K562 (cell line): ENCODE measurements around the gene TTC9C. TPM values are rescaled to one million over a fixed set of nuclear protein-coding genes. Genes with fewer than 3 reads are reported as not detected.

Source experiments
- CHD4 ChIP-seq: fragments of 200-600 bp; sonication (generic); IDR thresholded peaks from 3 replicates; pipeline ENCODE4 v1.6.1; 2012; ENCODE audit warnings: low read depth, mild to moderate bottlenecking, mixed read lengths, low read length, inconsistent platforms; ENCODE audit not compliant: insufficient read depth, insufficient replicate concordance, poor library complexity, severe bottlenecking
- FOXK2 ChIP-seq, 2 experiments: fragments of 450-650 bp; IDR thresholded peaks in 1 of 2; conservative IDR thresholded peaks in 1 of 2; 2 replicates each; pipeline ENCODE4 v1.6.1; 2016; ENCODE audit warnings: low read depth in 2 of 2, mild to moderate bottlenecking in 1 of 2
- GABPB1 ChIP-seq: sonication (generic); formaldehyde crosslinking; IDR thresholded peaks from 2 replicates; pipeline ENCODE4 v1.8.0; 2022; ENCODE audit warnings: mild to moderate bottlenecking, missing genetic modification reagents
- KAT7 ChIP-seq: sonication (generic); formaldehyde crosslinking; IDR thresholded peaks from 2 replicates; pipeline ENCODE4 v1.8.0; 2022; ENCODE audit warnings: missing genetic modification reagents, mild to moderate bottlenecking, borderline replicate concordance
- NCOA2 ChIP-seq, 2 experiments: fragments of 450-650 bp; IDR thresholded peaks; 2 replicates each; pipeline ENCODE4 v1.6.1; 2018; ENCODE audit warnings: mild to moderate bottlenecking in 2 of 2, moderate library complexity in 1 of 2; ENCODE audit not compliant: partially characterized antibody in 2 of 2
- RAD51 ChIP-seq: fragments of 450-650 bp; IDR thresholded peaks from 2 replicates; pipeline ENCODE4 v1.7.1; 2016; ENCODE audit warnings: low read depth, mild to moderate bottlenecking, borderline replicate concordance
- ZNF3 ChIP-seq: fragments of 250-450 bp; sonication (Bioruptor Pico); IDR thresholded peaks from 2 replicates; pipeline ENCODE4 v1.5.0; 2021; ENCODE audit warnings: mild to moderate bottlenecking, moderate library complexity
- polyA plus RNA-seq, 8 experiments: library from polyadenylated mRNA; depleted of rRNA in 4 of 8; stranded (reverse) in 5 of 8; unstranded in 3 of 8; fragments of >200 nt; fragmentation: Nextera tagmentation in 2 of 8; fragmentation: Illumina TruSeq in 1 of 8; extraction: Ambion mirVana in 2 of 8; extraction: Trizol in 1 of 8; gene quantifications; 2 replicates each; pipeline versions ENCODE4 v1.2.1 to v1.2.3, GENCODE V29; 2011 to 2014; ENCODE audit warnings: inconsistent platforms in 1 of 8, missing spikeins in 1 of 8
- total RNA-seq, 7 experiments: library from RNA; depleted of rRNA in 6 of 7; stranded (reverse); fragments of >200 nt in 6 of 7; fragmentation: Illumina TruSeq in 2 of 7; extraction: Trizol in 2 of 7; gene quantifications; 2 replicates each; pipeline versions ENCODE4 v1.2.1 to v1.2.3, GENCODE V29; 2011 to 2021; ENCODE audit warnings: low replicate concordance in 1 of 7
- TF ChIP-seq, protein P1 (sequence below): sonication (generic); formaldehyde crosslinking; IDR thresholded peaks from 2 replicates; pipeline ENCODE4 v1.8.1; 2023; ENCODE audit warnings: mild to moderate bottlenecking, missing genetic modification reagents
- TF ChIP-seq, protein P2 (sequence below), 2 experiments: fragments of 450-650 bp; IDR thresholded peaks; 2 replicates each; pipeline ENCODE4 v1.6.1; 2018; ENCODE audit warnings: mild to moderate bottlenecking in 2 of 2, low read depth in 1 of 2; ENCODE audit not compliant: partially characterized antibody in 2 of 2
- TF ChIP-seq, protein P3 (sequence below): fragments of 450-650 bp; conservative IDR thresholded peaks from 2 replicates; pipeline ENCODE4 v1.6.1; 2016; ENCODE audit warnings: missing genetic modification characterization, low read depth, mild to moderate bottlenecking, missing compliant biosample characterization, moderate library complexity
- TF ChIP-seq, protein P4 (sequence below), 2 experiments: fragments of 450-650 bp; conservative IDR thresholded peaks; 2 replicates each; pipeline ENCODE4 v1.6.1; 2017; ENCODE audit warnings: mild to moderate bottlenecking in 2 of 2, moderate library complexity in 2 of 2
- TF ChIP-seq, protein P5 (sequence below): fragments of 250-450 bp; sonication (Bioruptor Pico); IDR thresholded peaks from 2 replicates; pipeline ENCODE4 v1.5.0; 2021
- TF ChIP-seq, protein P6 (sequence below): fragments of 450-650 bp; IDR thresholded peaks from 2 replicates; pipeline ENCODE4 v1.6.1; 2014; ENCODE audit warnings: low read depth, mild to moderate bottlenecking, moderate library complexity, borderline replicate concordance

Gene TTC9C
- total and polyA plus RNA-seq, 9 of the 15 experiments (the other 6 are each of a cell fraction or from before 2014, with no cell fraction given): 32.8 to 59.0 (median 37.1) TPM

DNA sequence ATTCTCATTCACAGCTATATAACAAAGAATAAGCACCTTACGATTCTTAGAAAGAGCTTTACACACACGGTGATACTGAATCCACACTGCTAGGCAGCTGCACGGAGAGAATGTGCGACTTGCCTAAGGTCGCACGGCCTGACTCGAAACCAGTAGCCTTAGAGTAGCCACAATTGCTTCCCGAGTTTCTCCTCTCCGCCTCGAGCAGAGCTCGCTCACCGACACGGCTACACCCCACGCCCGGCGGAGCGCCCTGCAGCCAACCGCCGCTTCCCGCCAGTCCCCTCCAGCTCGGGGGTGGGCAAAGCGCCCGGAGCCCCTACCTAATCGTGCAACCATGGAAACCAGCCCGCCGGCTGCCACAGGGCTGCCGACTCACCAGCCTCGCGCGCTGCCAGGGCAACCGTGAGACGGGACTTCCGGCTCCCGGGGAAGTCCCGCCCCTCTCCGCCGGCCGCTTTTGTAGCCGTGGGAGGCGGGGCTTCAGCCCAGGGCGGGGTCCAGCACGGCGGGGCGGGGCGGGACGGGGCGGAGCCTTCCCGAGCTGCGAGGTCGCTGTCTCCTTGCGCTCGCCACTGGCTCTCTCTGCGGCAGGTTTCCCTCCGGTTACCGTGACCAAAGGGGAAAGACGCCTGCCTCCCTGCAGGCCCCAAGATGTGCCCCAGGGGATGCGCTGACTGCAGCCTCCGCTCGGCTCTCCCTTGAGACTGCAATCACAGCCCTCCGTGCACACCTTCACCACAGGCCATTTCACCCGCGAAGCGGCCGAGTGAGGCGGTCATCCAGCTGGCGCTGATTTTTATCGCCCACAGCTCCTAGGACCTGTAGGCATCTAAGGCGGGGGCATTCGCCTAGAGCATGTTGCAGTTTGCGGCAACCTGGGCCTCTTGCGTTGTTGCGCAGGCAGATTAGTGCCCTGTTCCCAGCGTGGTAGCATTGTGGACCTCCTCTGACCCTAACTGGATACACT lies 22.1 kb upstream of the TTC9C start (continued):
- TF ChIP-seq GABPB1 (CRISPR knock-in tag) (peak; percentile 89), KAT7 (CRISPR knock-in tag) (no peak), RAD51 (no peak), ZNF3 (CRISPR knock-in tag) (peak; percentile 67; the same call in 1 of the 2 replicates), FOXK2 (conservative IDR thresholded peaks at IDR 0.05 in 1 of 2, IDR thresholded peaks at IDR 0.05 in 1 of 2; ENCODE audit: low read depth in 2 of 2) (no peak), CHD4 (no peak), NCOA2 (IDR thresholded peaks at IDR 0.05; ENCODE audit: partially characterized antibody in 2 of 2) (no peak)
- TF ChIP-seq, protein P1, sequence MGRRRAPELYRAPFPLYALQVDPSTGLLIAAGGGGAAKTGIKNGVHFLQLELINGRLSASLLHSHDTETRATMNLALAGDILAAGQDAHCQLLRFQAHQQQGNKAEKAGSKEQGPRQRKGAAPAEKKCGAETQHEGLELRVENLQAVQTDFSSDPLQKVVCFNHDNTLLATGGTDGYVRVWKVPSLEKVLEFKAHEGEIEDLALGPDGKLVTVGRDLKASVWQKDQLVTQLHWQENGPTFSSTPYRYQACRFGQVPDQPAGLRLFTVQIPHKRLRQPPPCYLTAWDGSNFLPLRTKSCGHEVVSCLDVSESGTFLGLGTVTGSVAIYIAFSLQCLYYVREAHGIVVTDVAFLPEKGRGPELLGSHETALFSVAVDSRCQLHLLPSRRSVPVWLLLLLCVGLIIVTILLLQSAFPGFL (CRISPR knock-in tag): no peak
- TF ChIP-seq, protein P2, sequence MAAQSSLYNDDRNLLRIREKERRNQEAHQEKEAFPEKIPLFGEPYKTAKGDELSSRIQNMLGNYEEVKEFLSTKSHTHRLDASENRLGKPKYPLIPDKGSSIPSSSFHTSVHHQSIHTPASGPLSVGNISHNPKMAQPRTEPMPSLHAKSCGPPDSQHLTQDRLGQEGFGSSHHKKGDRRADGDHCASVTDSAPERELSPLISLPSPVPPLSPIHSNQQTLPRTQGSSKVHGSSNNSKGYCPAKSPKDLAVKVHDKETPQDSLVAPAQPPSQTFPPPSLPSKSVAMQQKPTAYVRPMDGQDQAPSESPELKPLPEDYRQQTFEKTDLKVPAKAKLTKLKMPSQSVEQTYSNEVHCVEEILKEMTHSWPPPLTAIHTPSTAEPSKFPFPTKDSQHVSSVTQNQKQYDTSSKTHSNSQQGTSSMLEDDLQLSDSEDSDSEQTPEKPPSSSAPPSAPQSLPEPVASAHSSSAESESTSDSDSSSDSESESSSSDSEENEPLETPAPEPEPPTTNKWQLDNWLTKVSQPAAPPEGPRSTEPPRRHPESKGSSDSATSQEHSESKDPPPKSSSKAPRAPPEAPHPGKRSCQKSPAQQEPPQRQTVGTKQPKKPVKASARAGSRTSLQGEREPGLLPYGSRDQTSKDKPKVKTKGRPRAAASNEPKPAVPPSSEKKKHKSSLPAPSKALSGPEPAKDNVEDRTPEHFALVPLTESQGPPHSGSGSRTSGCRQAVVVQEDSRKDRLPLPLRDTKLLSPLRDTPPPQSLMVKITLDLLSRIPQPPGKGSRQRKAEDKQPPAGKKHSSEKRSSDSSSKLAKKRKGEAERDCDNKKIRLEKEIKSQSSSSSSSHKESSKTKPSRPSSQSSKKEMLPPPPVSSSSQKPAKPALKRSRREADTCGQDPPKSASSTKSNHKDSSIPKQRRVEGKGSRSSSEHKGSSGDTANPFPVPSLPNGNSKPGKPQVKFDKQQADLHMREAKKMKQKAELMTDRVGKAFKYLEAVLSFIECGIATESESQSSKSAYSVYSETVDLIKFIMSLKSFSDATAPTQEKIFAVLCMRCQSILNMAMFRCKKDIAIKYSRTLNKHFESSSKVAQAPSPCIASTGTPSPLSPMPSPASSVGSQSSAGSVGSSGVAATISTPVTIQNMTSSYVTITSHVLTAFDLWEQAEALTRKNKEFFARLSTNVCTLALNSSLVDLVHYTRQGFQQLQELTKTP (IDR thresholded peaks at IDR 0.05; ENCODE audit: low read depth in 1 of 2, partially characterized antibody in 2 of 2): no peak
- TF ChIP-seq, protein P3, sequence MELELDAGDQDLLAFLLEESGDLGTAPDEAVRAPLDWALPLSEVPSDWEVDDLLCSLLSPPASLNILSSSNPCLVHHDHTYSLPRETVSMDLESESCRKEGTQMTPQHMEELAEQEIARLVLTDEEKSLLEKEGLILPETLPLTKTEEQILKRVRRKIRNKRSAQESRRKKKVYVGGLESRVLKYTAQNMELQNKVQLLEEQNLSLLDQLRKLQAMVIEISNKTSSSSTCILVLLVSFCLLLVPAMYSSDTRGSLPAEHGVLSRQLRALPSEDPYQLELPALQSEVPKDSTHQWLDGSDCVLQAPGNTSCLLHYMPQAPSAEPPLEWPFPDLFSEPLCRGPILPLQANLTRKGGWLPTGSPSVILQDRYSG: no peak
- TF ChIP-seq, protein P4, sequence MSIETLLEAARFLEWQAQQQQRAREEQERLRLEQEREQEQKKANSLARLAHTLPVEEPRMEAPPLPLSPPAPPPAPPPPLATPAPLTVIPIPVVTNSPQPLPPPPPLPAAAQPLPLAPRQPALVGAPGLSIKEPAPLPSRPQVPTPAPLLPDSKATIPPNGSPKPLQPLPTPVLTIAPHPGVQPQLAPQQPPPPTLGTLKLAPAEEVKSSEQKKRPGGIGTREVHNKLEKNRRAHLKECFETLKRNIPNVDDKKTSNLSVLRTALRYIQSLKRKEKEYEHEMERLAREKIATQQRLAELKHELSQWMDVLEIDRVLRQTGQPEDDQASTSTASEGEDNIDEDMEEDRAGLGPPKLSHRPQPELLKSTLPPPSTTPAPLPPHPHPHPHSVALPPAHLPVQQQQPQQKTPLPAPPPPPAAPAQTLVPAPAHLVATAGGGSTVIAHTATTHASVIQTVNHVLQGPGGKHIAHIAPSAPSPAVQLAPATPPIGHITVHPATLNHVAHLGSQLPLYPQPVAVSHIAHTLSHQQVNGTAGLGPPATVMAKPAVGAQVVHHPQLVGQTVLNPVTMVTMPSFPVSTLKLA (conservative IDR thresholded peaks at IDR 0.05): peak in 1 of 2 experiments; percentile 75; a peak in 3 of 4 replicates
- TF ChIP-seq, protein P5, sequence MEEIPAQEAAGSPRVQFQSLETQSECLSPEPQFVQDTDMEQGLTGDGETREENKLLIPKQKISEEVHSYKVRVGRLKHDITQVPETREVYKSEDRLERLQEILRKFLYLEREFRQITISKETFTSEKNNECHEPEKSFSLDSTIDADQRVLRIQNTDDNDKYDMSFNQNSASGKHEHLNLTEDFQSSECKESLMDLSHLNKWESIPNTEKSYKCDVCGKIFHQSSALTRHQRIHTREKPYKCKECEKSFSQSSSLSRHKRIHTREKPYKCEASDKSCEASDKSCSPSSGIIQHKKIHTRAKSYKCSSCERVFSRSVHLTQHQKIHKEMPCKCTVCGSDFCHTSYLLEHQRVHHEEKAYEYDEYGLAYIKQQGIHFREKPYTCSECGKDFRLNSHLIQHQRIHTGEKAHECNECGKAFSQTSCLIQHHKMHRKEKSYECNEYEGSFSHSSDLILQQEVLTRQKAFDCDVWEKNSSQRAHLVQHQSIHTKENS (CRISPR knock-in tag): no peak
- TF ChIP-seq, protein P6, sequence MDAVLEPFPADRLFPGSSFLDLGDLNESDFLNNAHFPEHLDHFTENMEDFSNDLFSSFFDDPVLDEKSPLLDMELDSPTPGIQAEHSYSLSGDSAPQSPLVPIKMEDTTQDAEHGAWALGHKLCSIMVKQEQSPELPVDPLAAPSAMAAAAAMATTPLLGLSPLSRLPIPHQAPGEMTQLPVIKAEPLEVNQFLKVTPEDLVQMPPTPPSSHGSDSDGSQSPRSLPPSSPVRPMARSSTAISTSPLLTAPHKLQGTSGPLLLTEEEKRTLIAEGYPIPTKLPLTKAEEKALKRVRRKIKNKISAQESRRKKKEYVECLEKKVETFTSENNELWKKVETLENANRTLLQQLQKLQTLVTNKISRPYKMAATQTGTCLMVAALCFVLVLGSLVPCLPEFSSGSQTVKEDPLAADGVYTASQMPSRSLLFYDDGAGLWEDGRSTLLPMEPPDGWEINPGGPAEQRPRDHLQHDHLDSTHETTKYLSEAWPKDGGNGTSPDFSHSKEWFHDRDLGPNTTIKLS: no peak
